ENCODE data around the gene MEI1. TPM values are rescaled to one million over a fixed set of nuclear protein-coding genes. Genes with fewer than 3 reads are reported as not detected.
"Not testable (repeated sequence)": the region's sequence is repeated elsewhere in the genome, so short reads cannot be mapped to it uniquely, and the experiment has no call there.

MEI1 gene
- total RNA-seq, 1 donor: 63.5 TPM

- H3K4me3 ChIP-seq (ENCODE audit: low read length): no peak overlapping the region
- no peaks in the 10 kb centered on the region for H3K27me3 ChIP-seq (ENCODE audit: insufficient read depth, low read length)
- H3K9me3 ChIP-seq (ENCODE audit: low read depth, low read length): no peaks in the 10 kb centered on the region
- peaks cover 8% of the 10 kb centered on the region for H3K4me1 ChIP-seq (ENCODE audit: insufficient read depth, low read length)
These were observed 127.4 kb downstream of the MEI1 start for GRCh38 chr22:41826430-41827383.

- Histone ChIP-seq H3K9me3 (ENCODE audit: low read depth, low read length) (no peaks in the 10 kb centered on the region), H3K4me3 (ENCODE audit: low read length) (no peak overlapping the region), H3K27me3 (ENCODE audit: insufficient read depth, low read length) (no peaks in the 10 kb centered on the region), H3K4me1 (ENCODE audit: insufficient read depth, low read length) (peaks cover 15% of the 10 kb centered on the region)
These were observed 128.4 kb downstream of the MEI1 start for GRCh38 chr22:41827671-41828070.

GRCh38 chr22:41828516-41828915 lies 129.2 kb downstream of the MEI1 start:
- no peak overlapping the region for H3K4me3 ChIP-seq (ENCODE audit: low read length)
- peaks cover 15% of the 10 kb centered on the region for H3K4me1 ChIP-seq (ENCODE audit: insufficient read depth, low read length)
- no peaks in the 10 kb centered on the region for H3K27me3 ChIP-seq (ENCODE audit: insufficient read depth, low read length)
- H3K9me3 ChIP-seq (ENCODE audit: low read depth, low read length): no peaks in the 10 kb centered on the region

- H3K9me3 ChIP-seq (ENCODE audit: low read depth, low read length): no peaks in the 10 kb centered on the region
- H3K27me3 ChIP-seq (ENCODE audit: insufficient read depth, low read length): no peaks in the 10 kb centered on the region
- peaks cover 29% of the 10 kb centered on the region for H3K4me1 ChIP-seq (ENCODE audit: insufficient read depth, low read length)
- H3K4me3 ChIP-seq (ENCODE audit: low read length): no peak overlapping the region
These were observed 130.9 kb downstream of the MEI1 start for GRCh38 chr22:41830174-41830573.

- H3K4me1 ChIP-seq (ENCODE audit: insufficient read depth, low read length): peaks cover 39% of the 10 kb centered on the region
- H3K9me3 ChIP-seq (ENCODE audit: low read depth, low read length): no peaks in the 10 kb centered on the region
- no peaks in the 10 kb centered on the region for H3K27me3 ChIP-seq (ENCODE audit: insufficient read depth, low read length)
- no peak overlapping the region for H3K4me3 ChIP-seq (ENCODE audit: low read length)
These were observed 132.1 kb downstream of the MEI1 start for GRCh38 chr22:41831383-41831782.

- Histone ChIP-seq H3K4me1 (ENCODE audit: insufficient read depth, low read length) (peaks cover 39% of the 10 kb centered on the region), H3K27me3 (ENCODE audit: insufficient read depth, low read length) (no peaks in the 10 kb centered on the region), H3K4me3 (ENCODE audit: low read length) (peak overlapping the region; percentile 71), H3K9me3 (ENCODE audit: low read depth, low read length) (no peaks in the 10 kb centered on the region)
These were observed 132.7 kb downstream of the MEI1 start for GRCh38 chr22:41831828-41832552.

GRCh38 chr22:41832553-41833368 lies 133.5 kb downstream of the MEI1 start, which contains the start of gene SREBF2:
TSS of gene SREBF2 (plus strand) at chr22:41833105. CDS start at chr22:41833271, 166 bp downstream.
- Histone ChIP-seq H3K4me1 (ENCODE audit: insufficient read depth, low read length) (peaks cover 39% of the 10 kb centered on the region), H3K9me3 (ENCODE audit: low read depth, low read length) (no peaks in the 10 kb centered on the region), H3K4me3 (ENCODE audit: low read length) (peak within 1 kb of the TSS; percentile 71), H3K27me3 (ENCODE audit: insufficient read depth, low read length) (no peaks in the 10 kb centered on the region)

- Histone ChIP-seq H3K9me3 (ENCODE audit: low read depth, low read length) (no peaks in the 10 kb centered on the region), H3K4me3 (ENCODE audit: low read length) (peak overlapping the region; percentile 71), H3K27me3 (ENCODE audit: insufficient read depth, low read length) (no peaks in the 10 kb centered on the region), H3K4me1 (ENCODE audit: insufficient read depth, low read length) (peaks cover 39% of the 10 kb centered on the region)
These were observed 134.2 kb downstream of the MEI1 start for GRCh38 chr22:41833369-41834004.

GRCh38 chr22:41834005-41834944 lies 135.0 kb downstream of the MEI1 start:
- no peaks in the 10 kb centered on the region for H3K9me3 ChIP-seq (ENCODE audit: low read depth, low read length)
- H3K4me3 ChIP-seq (ENCODE audit: low read length): peak overlapping the region; percentile 71
- H3K4me1 ChIP-seq (ENCODE audit: insufficient read depth, low read length): peaks cover 39% of the 10 kb centered on the region
- no peaks in the 10 kb centered on the region for H3K27me3 ChIP-seq (ENCODE audit: insufficient read depth, low read length)

- not testable (repeated sequence) for H3K4me3 ChIP-seq (ENCODE audit: low read length); H3K27me3 ChIP-seq (ENCODE audit: insufficient read depth, low read length); H3K9me3 ChIP-seq (ENCODE audit: low read depth, low read length)
- H3K4me1 ChIP-seq (ENCODE audit: insufficient read depth, low read length): peaks cover 39% of the 10 kb centered on the region
These were observed 136.2 kb downstream of the MEI1 start for GRCh38 chr22:41835462-41835861.

GRCh38 chr22:41836551-41836950 lies 137.2 kb downstream of the MEI1 start:
- Histone ChIP-seq H3K4me1 (ENCODE audit: insufficient read depth, low read length) (peaks cover 32% of the 10 kb centered on the region), H3K4me3 (ENCODE audit: low read length) (no peak overlapping the region), H3K9me3 (ENCODE audit: low read depth, low read length) (no peaks in the 10 kb centered on the region), H3K27me3 (ENCODE audit: insufficient read depth, low read length) (no peaks in the 10 kb centered on the region)

GRCh38 chr22:41838842-41839618 lies 139.7 kb downstream of the MEI1 start:
- no peak overlapping the region for H3K4me3 ChIP-seq (ENCODE audit: low read length)
- no peaks in the 10 kb centered on the region for H3K9me3 ChIP-seq (ENCODE audit: low read depth, low read length)
- no peaks in the 10 kb centered on the region for H3K27me3 ChIP-seq (ENCODE audit: insufficient read depth, low read length)
- peaks cover 30% of the 10 kb centered on the region for H3K4me1 ChIP-seq (ENCODE audit: insufficient read depth, low read length)

- Histone ChIP-seq H3K9me3 (ENCODE audit: low read depth, low read length) (no peaks in the 10 kb centered on the region), H3K4me1 (ENCODE audit: insufficient read depth, low read length) (peaks cover 33% of the 10 kb centered on the region), H3K4me3 (ENCODE audit: low read length) (no peak overlapping the region), H3K27me3 (ENCODE audit: insufficient read depth, low read length) (no peaks in the 10 kb centered on the region)
These were observed 140.9 kb downstream of the MEI1 start for GRCh38 chr22:41840216-41840615.
